NCI-H128 (cell line): ENCODE results near the gene FSTL4.

Experiments
- DNase-seq: peaks from one replicate; lab custom pipeline; 2025; ENCODE audit not compliant: unreplicated experiment; lab: John Stamatoyannopoulos, UW

The FSTL4 gene

DNA sequence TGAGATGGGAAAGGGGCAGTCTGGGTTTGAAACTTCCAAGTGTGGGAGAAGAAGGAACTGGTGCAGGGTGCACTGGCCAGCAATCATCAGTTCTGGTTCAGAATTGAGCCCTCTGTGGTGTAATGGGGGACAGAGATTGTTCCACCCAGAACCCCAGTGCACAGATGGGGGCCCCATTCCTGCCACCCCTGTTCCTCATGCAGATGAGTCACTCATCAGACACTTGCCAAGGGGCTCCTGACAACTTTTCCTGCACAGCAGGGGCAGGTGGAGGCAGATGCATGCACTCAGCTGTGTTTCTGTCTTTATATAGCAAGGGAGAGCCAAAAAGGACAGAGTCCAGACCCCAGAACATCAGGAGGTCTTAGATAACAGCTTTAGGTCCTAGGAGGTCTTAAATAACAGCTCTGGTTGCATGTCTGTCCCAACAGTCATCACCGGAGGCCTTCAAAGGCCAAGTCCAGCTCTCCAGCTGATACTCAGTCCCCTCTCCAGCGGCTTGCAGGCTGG lies 307.6 kb downstream of the FSTL4 start:
- no peak for DNase-seq

DNA sequence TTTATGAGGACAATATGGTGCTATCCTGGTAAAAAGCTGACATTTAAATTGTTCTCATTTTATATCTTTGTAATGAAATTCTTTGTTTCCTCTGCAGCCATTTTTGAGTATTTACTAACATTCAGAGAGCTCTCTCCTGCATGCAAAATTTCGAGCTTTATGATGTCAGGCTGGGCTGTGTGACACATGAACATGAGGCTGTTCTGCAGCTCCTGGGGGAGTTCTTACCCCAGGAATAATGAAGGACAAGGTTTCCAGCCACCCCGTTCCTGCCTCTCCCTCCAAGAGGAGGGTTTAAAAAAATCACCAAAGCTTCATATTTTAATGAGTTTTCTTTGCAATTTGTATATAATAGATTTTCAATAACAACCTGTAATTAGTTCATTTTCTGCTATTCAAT lies 308.2 kb downstream of the FSTL4 start:
- no peak for DNase-seq

DNA sequence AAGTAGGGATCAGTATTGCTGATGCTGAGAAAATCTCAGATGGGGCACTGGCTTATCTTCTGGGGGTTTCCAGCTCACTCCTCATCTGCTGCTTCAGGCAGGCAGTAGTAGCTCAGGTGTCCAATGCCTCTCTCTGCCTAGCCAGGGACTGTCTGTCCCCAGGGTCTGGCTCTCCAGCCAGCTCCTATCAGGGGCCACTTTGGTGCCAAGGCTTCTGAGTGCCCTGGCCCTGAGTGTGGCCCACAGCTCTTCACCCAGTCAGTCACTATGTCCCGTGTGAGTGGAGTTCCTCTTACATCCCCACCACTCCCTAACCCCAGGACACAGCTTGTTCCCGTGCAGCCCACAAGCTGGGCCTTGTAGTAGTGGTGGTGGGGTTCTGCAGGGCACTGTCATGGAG lies 309.0 kb downstream of the FSTL4 start:
- no peak for DNase-seq

DNA sequence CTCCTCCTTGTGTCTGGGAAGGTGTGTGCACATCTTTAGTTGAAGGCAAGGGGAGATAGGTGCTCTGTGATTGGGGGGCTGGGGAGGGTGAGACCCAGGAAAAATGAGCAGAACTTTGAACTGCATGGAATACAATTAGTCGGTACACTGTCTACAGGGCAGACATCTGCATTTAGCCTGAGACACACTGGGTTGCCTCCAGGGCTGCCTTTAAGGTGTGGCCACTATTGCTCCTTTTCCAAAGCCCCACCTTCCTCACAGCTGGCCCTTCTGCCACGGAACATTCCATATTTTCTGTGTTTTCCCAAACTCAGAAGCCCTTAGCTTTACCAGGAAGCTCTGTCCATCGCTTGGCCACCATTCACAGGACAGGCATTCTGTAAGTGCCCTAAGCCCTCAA lies 312.6 kb downstream of the FSTL4 start:
- DNase-seq = no peak

DNA sequence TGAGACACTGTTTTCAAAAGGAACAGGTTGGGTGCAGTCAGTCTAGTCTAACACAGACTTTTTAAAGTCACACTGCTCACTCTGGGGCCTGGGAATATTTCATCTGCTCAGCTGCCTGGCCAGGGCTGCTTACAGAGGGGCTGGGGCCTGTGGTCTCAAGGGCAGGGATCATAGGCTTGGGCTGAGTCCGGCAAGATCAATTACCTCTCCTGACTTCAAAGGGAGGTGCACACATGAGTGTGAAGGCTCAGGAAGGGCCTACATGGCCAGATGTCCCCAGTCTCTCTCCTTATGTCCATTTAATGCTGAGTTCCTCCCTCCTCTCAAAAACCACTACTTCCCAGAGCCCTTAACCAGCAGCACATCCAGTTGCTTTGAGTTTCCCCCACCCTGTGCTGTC lies 313.3 kb downstream of the FSTL4 start:
- DNase-seq = no peak

DNA sequence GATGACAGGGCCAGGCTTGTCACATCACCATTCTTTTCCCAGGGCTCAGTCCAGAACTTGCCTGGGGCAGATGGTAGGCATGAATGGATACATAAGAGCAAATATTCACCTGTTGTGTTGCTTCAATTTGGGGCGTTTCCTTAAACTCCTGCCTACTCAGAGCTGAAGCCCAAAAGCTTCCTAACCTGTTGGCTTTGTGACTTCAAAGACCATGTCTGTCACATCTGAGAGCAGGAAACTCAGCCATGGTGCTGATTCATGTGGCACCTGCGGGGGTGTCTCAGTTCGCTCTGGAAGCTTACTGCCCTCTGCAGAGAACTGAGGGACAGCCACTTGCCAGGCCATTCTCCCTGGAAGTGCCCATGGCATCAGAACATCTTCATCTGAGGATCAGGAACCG lies 313.9 kb downstream of the FSTL4 start:
- no peak for DNase-seq

DNA sequence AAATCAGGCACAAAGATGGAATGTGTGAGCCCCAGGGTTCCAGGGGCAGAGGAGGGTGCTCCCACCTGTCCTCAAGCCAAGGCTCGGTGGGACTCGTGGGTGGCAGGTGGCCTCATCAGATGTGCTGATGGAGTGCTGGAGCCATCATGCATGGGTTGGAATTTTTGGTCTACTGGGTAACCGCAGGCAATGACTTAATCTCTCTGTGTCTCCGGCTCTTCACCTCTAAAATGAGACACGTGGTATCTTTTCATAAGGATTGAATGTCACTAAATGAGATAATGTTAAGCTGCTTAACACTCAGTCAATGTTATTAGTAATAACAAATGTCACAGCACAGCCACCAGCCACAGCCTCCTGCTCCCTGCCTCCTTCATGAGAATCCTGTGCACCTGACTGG lies 315.0 kb downstream of the FSTL4 start:
- no peak for DNase-seq

DNA sequence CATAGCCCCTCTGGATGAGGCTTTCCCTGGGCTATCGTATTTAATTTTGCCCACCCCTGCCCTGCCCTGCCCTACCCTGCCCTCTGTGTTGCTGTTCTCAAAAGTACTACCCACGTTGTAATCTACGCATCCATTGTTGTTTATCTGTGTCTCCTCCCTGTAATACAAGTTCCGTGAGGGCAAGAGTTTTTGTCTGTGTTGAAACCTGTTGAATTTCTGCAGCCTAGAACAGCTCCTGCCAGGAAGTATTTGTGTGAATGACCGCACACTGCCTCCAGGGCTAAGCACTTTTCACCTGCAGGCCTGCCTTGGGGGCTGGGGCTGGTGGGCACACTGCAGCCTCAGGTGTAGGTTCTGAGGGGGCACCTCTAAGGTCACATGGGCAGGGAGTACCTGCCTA lies 315.7 kb downstream of the FSTL4 start:
- no peak for DNase-seq

DNA sequence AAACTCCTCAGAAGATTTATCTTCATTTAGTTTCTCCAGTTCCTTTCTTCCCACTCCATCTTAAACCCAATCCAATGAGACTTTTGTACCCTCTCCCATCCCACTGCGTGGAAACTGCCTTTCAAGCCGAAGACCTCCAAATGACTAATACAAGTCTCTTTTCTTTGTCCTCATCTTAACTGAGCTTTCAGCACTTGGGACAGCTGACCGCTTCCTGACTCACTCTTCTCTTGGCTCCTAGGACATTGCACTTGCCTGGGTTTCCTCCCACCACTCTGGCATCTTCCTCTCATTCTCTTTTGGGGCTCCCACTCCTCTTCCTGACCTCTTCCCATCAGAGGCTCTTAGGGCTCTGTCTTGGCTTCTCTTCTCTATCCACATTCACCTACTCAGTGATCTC lies 316.8 kb downstream of the FSTL4 start:
- DNase-seq = no peak

DNA sequence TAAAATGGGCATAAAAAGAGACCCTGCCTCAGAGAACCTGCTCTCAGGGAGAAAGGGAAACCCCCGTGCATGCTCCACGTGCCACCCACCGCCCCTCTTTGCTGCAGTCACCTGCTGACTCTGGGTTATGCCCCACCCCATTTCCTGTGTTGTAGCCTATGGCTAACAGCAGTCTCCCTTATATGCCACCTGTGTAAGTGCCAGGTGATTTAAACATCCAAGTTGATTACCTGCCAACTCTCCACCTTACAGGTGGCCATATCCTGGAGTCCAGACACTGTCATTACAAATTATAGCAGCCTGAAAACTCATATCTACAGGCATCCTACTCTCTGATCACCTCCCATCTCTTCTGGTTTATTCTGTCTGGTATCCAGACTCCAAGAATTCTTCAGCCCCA lies 318.0 kb downstream of the FSTL4 start:
- DNase-seq = no peak

DNA sequence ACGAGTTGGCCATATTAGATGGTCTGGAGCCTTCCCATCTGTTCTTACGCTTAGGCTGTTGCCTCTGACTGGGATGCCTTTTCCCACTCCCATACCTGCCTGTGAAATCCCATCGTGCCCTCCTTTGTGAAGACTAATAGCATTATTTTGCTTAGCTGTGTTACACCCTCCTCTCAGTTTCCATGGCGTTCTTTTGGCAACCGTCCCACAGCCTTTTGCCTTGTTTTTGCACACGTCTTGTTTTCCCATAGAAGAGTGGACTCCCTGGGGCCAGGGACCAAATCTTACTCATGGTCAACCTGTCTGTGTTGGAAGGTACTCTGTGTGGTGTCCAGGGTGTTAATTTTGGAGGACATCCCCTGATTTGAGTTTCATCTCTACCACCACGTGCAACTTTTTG lies 318.4 kb downstream of the FSTL4 start:
- DNase-seq = no peak

DNA sequence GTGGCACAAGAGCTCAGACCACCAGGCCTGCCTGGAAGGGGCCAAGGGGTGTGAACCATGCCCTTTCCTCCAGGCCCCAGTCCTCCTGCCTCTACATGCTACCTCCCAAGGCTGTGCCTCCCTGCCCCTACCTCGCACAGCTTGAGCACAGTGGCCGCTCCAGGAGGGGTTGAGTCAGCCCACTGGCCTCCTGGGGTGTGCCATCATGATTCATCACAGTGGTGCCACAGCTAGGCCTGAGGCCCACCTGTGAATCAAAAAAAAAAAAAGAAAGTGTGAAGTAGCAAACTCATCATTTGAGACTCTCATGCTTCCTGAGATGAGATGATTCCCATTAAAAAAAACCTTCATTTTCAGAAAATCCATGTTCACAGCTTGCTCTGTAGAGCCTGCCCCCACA lies 320.0 kb downstream of the FSTL4 start:
- DNase-seq = no peak

DNA sequence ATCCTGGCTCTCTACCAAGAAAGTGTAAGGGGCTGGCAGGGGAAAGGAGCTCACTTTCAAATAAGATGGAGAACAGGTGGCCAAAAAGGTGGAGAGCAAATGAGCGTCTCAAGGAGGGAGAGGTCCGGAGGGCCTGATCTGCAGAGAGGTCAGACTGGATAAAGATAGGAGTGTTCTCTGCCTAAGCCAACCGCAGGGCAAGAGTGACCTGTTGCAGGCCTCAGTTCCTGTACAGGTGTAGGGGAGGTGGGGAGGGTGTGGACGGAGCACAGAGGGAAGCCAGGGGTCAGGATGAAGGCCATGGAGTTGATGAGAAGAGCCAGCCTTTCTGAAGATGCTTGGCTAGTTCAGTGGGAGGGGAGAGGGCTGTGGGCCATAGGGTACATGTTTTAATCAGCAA lies 320.8 kb downstream of the FSTL4 start:
- no peak for DNase-seq

DNA sequence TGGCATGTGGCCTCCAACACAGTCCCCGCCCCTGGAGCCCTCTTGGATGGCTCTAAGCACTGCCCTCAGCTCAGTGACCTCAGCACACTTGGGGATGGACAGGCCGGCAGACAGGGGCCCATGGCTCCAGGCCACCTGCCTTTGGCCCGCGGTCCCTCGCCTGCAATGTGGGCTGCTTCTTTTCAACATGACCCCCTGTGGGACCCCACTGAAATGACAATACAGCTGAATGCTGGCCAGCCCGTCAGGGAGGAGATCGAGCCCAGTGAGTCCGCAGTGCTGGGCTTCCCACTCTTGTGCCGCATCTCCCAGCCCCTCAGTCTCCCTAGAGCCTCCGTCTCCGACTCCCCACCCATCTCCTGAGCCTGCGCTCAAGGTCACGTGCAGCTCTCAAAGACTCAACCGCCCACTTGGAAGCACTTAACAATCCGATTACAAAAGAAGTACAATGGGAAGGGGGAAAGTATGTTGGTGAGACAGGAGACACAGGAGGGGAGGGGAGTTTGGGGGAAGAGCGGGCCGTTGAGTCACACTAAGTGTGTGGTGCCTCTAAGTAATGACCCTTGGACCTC lies 321.6 kb downstream of the FSTL4 start:
- DNase-seq = peak; percentile 4

DNA sequence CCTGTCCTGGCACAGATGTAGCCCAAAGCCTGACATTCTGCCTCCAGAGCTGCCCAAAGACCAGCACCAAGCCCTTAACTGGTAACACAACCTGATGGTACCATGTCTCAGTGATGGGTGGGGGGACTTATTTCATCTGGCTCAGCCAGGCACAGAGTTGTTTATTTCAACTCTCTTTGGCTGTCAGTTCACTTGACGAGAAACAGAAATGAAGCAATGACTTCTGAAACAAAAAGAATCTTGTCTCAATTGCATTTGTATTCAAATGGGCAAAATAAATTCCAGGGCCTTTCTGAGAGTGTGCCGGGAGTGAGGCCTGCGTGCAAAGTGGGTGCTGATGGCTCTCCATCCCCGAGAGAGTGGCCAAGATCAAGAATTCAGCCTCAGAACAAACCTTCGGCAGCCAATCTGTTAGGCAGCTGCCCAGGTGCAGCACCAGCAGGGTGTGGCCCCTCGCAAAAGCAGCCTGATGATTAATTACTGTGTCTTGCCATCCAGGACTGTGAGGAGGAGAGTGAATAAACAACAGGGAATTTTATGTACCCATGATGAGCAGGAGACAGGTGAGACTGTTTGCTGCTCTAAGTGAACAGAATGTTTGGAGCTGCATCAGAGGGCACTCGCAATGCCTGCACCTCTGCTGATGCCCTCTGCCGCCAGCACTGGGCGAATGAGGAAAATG lies 322.5 kb downstream of the FSTL4 start:
- peak; percentile 5 for DNase-seq

DNA sequence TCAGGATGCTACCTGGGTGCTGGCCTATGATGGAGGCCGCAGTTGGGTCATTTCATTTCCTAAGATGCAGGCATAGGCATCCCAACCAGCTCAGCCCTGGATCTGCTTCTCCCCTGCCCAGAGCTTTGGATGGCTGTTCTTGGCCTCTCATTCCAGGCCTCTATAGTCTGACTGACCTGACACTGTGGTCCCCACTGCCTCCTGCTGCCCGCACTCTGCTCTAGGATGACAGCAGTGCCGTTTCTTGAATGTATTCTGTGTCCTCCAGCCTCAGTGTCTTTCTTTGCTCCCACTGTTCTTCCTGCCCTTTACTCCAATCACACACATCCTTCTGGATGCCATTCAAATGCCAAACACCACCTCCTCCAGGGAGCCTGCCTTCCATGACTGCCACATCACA lies 324.8 kb downstream of the FSTL4 start:
- no peak for DNase-seq

DNA sequence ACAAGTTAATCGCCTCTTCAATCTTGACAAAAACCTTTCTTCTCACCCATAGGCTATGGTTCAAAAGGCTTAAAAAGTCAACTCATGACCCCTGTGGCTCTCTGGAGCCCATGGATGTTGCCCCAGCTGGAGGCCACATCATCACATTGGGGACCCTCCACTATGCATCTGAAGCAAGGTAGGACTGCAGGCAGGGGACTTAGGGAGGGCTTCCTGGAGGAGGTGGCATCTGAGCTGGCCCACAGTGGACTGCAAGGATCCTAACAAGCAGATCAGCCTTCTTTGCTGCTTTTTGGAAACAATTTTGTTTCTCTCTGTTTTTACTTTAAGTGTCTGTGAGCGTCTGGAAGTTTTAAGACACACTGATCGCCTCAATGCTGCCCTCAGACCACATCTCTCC lies 325.9 kb downstream of the FSTL4 start:
- no peak for DNase-seq

DNA sequence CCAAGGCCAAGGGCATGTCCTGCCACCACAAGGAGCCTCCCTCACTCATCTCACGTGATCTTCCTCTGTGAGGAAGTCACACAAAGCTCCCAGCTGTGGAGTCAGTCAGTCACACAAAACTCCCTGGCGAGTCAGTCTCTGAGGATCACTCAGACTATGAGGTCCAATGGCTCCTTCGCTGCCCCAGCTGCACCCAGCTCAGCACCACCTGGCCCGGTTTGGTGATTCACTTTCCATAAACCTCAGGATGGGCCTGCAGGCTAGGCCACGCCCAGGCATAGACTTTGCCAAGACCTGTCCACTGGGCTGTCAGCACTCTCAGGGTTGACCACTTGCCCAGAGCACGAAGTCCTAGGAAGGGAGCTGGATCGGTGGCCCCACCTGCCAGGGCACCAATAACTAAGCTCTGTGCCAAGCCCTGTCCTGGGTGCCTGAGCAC lies 326.7 kb downstream of the FSTL4 start:
- no peak for DNase-seq

DNA sequence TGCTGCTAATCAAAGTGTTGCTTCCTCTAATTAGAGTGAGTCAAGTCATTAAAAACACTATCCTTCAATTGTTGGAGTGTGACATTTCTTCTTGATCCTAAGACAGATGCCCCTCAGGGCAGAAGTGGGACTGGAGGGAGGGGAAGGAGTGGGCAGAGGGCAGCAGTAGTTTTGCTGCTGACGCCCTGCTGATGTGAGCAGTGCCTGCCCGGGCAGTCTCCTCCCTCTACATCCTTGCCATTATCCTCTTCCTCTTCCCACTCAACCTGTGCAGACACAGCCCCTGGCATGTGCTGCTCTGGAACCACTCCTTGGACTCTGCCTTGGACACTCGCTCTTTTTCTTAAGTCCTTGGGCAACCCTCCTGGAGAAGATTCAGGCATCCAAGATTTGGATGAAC lies 328.0 kb downstream of the FSTL4 start:
- DNase-seq = no peak

DNA sequence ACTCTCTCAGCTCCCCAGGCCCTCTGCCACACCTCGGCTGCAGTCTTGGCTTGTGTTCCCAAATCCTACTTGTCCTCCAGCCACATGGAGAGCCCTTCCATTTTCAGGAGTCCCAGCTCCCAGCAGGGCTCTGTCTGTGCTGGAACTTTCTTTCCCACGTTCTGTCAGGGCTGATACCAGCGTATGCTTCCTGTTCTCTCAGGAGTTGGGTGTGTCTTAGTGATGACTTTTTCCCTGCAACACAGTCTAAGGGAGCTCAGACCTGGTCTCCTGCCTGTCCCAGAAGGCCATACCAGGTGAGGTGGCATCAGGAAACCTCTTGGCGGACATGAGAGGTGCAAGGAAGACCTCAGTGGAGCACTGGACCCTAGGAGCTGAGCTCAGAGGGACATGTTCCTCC lies 334.0 kb downstream of the FSTL4 start:
- DNase-seq = no peak

DNA sequence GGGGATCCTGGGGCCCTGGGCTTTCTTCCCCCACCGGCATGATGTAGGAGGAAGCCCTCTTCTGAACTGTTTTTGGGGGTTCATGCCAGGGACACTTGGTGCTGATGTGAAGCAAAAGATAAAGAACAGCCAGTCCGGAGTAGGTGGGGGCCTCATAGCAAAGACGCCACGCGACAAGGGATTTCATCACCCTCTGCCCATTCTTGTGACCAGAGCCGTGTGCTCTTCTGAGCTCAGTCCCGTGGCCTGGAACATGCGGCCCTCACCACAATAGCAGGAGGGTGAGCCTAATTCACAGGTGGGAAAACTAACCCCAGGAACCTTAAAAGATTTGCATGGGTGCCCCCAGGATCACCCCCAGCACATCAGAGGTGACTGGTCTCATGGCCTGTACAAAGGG lies 334.6 kb downstream of the FSTL4 start:
- no peak for DNase-seq

DNA sequence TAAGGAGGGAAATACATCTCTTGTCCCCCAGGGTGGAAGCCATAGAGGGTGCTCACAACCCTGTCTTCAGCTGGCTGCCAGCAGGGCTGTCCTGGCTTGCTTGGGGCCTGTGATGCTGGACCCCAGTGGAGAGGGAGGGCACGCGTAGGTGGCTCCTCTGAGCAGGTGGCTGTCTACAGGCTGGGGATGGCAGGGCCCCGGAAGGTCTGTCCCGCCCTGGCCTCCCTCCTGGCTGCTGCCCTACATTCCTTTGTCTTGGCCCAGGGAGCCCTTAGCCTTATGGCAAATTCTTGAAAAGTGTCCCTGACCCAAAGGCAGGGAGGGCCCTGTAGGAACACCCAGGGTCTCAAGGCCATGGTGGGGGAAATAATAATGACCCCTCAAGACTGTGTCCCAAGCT lies 336.2 kb downstream of the FSTL4 start:
- DNase-seq = no peak

DNA sequence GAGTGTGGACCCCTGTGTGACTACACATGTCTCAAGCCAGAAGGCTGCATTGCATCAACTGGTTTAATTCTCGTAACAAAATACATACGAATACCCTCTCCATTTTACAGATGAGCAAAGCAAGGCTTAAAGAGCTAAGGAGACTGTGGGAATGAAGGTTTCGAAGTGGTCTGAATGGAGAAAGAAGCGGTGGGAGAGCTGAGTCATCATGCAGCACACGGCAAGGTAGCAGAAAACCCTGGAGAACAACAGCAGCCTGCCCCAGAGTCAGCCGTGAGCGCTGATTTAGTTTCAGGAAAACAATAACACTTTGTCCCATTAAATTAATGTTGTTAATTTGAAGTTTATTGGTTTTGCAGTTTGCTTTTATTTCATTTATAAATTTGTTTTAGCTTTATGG lies 336.7 kb downstream of the FSTL4 start:
- DNase-seq = no peak
